B cell (primary cell): ENCODE results near the gene KATNAL1. TPM values are rescaled to one million over a fixed set of nuclear protein-coding genes. Genes with fewer than 3 reads are reported as not detected.

Experiments used
- ATAC-seq: fragments of 200-7000 bp; cut with Tn5 transposase; one replicate; pipeline ENCODE4 v1.10.0; 2021; ENCODE audit warnings: low read depth, mild to moderate bottlenecking, moderate number of reproducible peaks, moderate library complexity
- CTCF ChIA-PET: fragments of 350-600 bp; sonication (Branson Sonifier 250); formaldehyde crosslinking; loops from one replicate; lab custom pipeline; 2021; ENCODE audit warnings: antibody characterized with exemption, inconsistent platforms; lab: Charles Lee
- POLR2A ChIA-PET: fragments of 350-600 bp; sonication (Branson Sonifier 250); formaldehyde crosslinking; loops from one replicate; lab custom pipeline; 2021; ENCODE audit warnings: antibody characterized with exemption; lab: Charles Lee
- DNase-seq: peaks from one replicate; pipeline ENCODE4 v3.0.0; 2013
- H2AFZ ChIP-seq: 2 replicates; pipeline ENCODE4 v1.6.1; 2012; ENCODE audit warnings: mild to moderate bottlenecking, low read depth, low read length; ENCODE audit not compliant: insufficient read depth, poor library complexity, severe bottlenecking
- H3K27ac ChIP-seq, 2 donors: 1 replicate in 1 of 2; 2 replicates in 1 of 2; pipeline ENCODE4 v1.5.1; 2012 to 2013; ENCODE audit warnings: low read length in 2 of 2, mild to moderate bottlenecking in 2 of 2, moderate library complexity in 1 of 2
- H3K27me3 ChIP-seq, 4 experiments: fragments of 200-600 bp in 1 of 4; sonication (generic) in 1 of 4; replicated peaks in 1 of 4; 1 replicate in 2 of 4; 2 replicates in 2 of 4; pipeline versions ENCODE4 v1.6.1 to v1.7.0; 2013 to 2016; ENCODE audit warnings: low read length in 3 of 4, mild to moderate bottlenecking in 2 of 4, mixed read lengths in 1 of 4, moderate library complexity in 1 of 4; ENCODE audit not compliant: insufficient read depth in 4 of 4, control insufficient read depth in 3 of 4; ENCODE audit errors: control extremely low read depth in 1 of 4
- H3K36me3 ChIP-seq, 2 experiments: replicated peaks in 1 of 2; 1 replicate in 1 of 2; 2 replicates in 1 of 2; pipeline versions ENCODE4 v1.6.1 to v1.7.1; 2013; ENCODE audit warnings: low read length in 1 of 2; ENCODE audit not compliant: insufficient read depth in 2 of 2, control insufficient read depth in 1 of 2; ENCODE audit errors: control extremely low read depth in 1 of 2, extremely low read depth in 1 of 2
- H3K4me1 ChIP-seq, 2 donors: fragments of 200-600 bp in 1 of 2; sonication (generic) in 1 of 2; 1 replicate in 1 of 2; 2 replicates in 1 of 2; pipeline versions ENCODE4 v1.5.1 to v1.6.1; 2013 to 2017; ENCODE audit warnings: low read length in 2 of 2; ENCODE audit not compliant: control insufficient read depth in 2 of 2, insufficient read depth in 2 of 2
- H3K4me2 ChIP-seq: replicated peaks from 2 replicates; pipeline ENCODE3; 2012; ENCODE audit warnings: mild to moderate bottlenecking, low read depth, low read length; ENCODE audit not compliant: poor library complexity, severe bottlenecking
- H3K4me3 ChIP-seq, 5 experiments: fragments of 200-600 bp in 1 of 5; sonication (generic) in 1 of 5; 1 replicate in 3 of 5; 2 replicates in 2 of 5; pipeline versions ENCODE4 v1.5.1 to v1.7.0; 2011 to 2016; ENCODE audit warnings: low read length in 4 of 5, mild to moderate bottlenecking in 4 of 5, low read depth in 2 of 5, control low read depth in 1 of 5, moderate library complexity in 1 of 5; ENCODE audit not compliant: insufficient read depth in 1 of 5; ENCODE audit errors: control extremely low read depth in 1 of 5, extremely low read depth in 1 of 5
- H3K79me2 ChIP-seq: fragments of 200-600 bp; sonication (generic); one replicate; pipeline ENCODE4 v1.6.0; 2016; ENCODE audit warnings: low read length; ENCODE audit not compliant: control insufficient read depth, insufficient read depth
- H3K9ac ChIP-seq: fragments of 200-600 bp; sonication (generic); 2 replicates; pipeline ENCODE4 v1.6.1; 2017; ENCODE audit warnings: mild to moderate bottlenecking, low read length, moderate library complexity
- H3K9me3 ChIP-seq, 3 donors: one replicate each; pipeline versions ENCODE4 v1.6.1 to v1.7.1; 2013; ENCODE audit warnings: low read length in 2 of 3; ENCODE audit not compliant: control insufficient read depth in 2 of 3, insufficient read depth in 1 of 3; ENCODE audit errors: control extremely low read depth in 1 of 3
- H4K20me1 ChIP-seq: 2 replicates; pipeline ENCODE4 v1.6.0; 2012; ENCODE audit warnings: mild to moderate bottlenecking, low read length; ENCODE audit not compliant: insufficient read depth, control insufficient read depth, poor library complexity, severe bottlenecking
- H3K27ac Mint-ChIP-seq: one replicate; pipeline ENCODE4 v1.8.0; 2021; ENCODE audit warnings: mixed read lengths
- H3K27me3 Mint-ChIP-seq: one replicate; pipeline ENCODE4 v1.8.0; 2021; ENCODE audit warnings: mixed read lengths
- H3K4me1 Mint-ChIP-seq: one replicate; pipeline ENCODE4 v1.8.0; 2021; ENCODE audit warnings: mixed read lengths
- H3K4me3 Mint-ChIP-seq: one replicate; pipeline ENCODE4 v1.8.0; 2021; ENCODE audit warnings: mixed read lengths
- H3K9me3 Mint-ChIP-seq: one replicate; pipeline ENCODE4 v1.8.0; 2022; ENCODE audit warnings: mixed read lengths; ENCODE audit not compliant: insufficient read depth
- EZH2 ChIP-seq: IDR thresholded peaks from 2 replicates; pipeline ENCODE4 v1.6.1; 2012; ENCODE audit warnings: borderline replicate concordance, low read depth, mild to moderate bottlenecking, moderate library complexity, low read length; ENCODE audit not compliant: insufficient read depth, poor library complexity, severe bottlenecking
- WGBS: methylation state at CpG from one replicate; pipeline ENCODE4 v1.1.5; 2013; ENCODE audit warnings: missing lambda C conversion rate; ENCODE audit not compliant: insufficient coverage; 5-methylcytosine and 5-hydroxymethylcytosine counted together
- intact Hi-C: fragments of 100-400 bp; cut with micrococcal nuclease; formaldehyde crosslinking; loops from one replicate; pipeline ENCODE4 v1.10.0; 2022
- polyA plus RNA-seq: library from polyadenylated mRNA; depleted of rRNA; stranded (reverse); fragments of >200 nt; gene quantifications from 2 replicates; pipeline ENCODE4 v1.2.3, GENCODE V29; 2012
- total RNA-seq, 2 donors: library from RNA; stranded (reverse); fragments of 120-200 nt in 1 of 2; gene quantifications; 1 replicate in 1 of 2; 2 replicates in 1 of 2; pipeline versions ENCODE4 v1.2.3 to v1.2.4, GENCODE V29; 2013 to 2022
- TF ChIP-seq, protein P1 (sequence below): fragments of 200-600 bp; IDR thresholded peaks from one replicate; pipeline ENCODE4 v1.8.0; 2022; ENCODE audit warnings: antibody characterized with exemption, mild to moderate bottlenecking

Gene KATNAL1
- total and polyA plus RNA-seq, 2 donors (not counting 1 experiment from before 2014, with no cell fraction given) = 2.7 to 21.9 TPM

DNA sequence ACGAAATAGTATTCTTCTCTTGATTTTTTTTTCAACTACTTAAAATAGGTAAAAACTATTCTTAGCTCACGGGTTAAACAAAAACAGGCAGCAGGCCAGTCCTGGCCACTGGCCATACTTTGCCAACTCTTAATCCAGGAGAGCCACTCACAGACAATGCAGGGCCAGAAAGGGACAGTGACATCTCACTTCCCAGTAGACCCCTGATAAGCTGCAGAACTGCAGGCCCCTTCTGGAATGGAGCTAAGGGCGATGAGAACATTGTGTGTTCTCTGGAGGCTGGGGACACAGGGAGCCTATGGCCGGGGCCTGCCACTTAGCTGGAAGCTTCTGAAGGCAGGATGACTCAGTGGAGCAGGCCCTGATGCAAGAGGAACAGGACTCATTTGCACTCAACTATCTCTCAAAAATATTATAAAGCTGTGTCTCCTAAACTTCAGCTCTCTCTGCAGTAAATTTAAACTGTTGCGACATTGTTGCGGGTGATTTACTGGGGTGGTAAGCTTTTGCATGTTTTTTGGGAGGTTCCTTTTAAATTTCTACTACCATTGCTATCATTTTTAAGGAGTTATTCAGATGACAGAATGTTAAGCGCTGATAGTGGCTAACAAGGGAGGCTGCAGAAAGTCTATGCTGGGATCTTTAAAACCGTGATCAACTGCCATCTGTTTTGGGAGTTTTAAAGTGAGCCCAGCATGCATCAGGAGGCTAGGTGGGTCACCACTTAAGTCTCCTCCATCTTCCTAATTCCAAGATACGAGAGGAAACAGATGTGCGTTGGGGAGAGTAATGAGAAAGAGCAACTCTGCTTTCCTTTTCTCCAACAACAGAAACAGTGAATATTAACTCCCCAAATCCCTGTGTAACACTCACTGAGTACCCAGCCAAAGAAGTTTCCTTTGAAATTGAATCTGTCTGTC, 33.2 kb upstream of the KATNAL1 start:
- no peak overlapping the region for H3K4me2 ChIP-seq
- POLR2A ChIA-PET = interaction anchor here (0.6 kb wide), 2 partner anchors 117 to 275 kb away, joined by 3 to 7 read pairs; no protein-coding TSS in a partner anchor

More for the DNA sequence above, 33.2 kb upstream of the KATNAL1 start:
- Histone ChIP-seq H2AFZ (no peak overlapping the region), H3K4me1 (peaks cover 11 to 13% of the 10 kb centered on the region in 2 donors), H3K79me2 (no peaks in the 10 kb centered on the region), H4K20me1 (no peaks in the 10 kb centered on the region), H3K27ac (no peak overlapping the region), H3K9me3 (no peaks in the 10 kb centered on the region), H3K4me3 (no peak overlapping the region), H3K9ac (no peak overlapping the region), H3K27me3 (no peaks in the 10 kb centered on the region), H3K36me3 (peaks cover 0 to 5% of the 10 kb centered on the region in 2 experiments)
- no peak for TF ChIP-seq EZH2
- TF ChIP-seq, protein P1, sequence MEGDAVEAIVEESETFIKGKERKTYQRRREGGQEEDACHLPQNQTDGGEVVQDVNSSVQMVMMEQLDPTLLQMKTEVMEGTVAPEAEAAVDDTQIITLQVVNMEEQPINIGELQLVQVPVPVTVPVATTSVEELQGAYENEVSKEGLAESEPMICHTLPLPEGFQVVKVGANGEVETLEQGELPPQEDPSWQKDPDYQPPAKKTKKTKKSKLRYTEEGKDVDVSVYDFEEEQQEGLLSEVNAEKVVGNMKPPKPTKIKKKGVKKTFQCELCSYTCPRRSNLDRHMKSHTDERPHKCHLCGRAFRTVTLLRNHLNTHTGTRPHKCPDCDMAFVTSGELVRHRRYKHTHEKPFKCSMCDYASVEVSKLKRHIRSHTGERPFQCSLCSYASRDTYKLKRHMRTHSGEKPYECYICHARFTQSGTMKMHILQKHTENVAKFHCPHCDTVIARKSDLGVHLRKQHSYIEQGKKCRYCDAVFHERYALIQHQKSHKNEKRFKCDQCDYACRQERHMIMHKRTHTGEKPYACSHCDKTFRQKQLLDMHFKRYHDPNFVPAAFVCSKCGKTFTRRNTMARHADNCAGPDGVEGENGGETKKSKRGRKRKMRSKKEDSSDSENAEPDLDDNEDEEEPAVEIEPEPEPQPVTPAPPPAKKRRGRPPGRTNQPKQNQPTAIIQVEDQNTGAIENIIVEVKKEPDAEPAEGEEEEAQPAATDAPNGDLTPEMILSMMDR = no peak
- Mint-ChIP-seq H3K27me3 (no peaks in the 10 kb centered on the region), H3K27ac (no peak overlapping the region), H3K4me3 (no peak overlapping the region), H3K4me1 (peaks cover 15% of the 10 kb centered on the region), H3K9me3 (no peaks in the 10 kb centered on the region)
- ATAC-seq (no peak), DNase-seq (no peak)
- 86% methylated on average over 4 of the region's 10 CpGs for WGBS
- CTCF ChIA-PET = no interaction called here
- intact Hi-C loops = no loop called here
